Raji (cell line): Measurements from ENCODE around the gene CFAP69.

Experiments used
- POLR2A ChIP-seq: IDR thresholded peaks from 2 replicates; pipeline ENCODE4 v1.6.1; 2011; ENCODE audit warnings: low read depth, low read length, control low read depth; ENCODE audit not compliant: insufficient read depth

Gene CFAP69

DNA sequence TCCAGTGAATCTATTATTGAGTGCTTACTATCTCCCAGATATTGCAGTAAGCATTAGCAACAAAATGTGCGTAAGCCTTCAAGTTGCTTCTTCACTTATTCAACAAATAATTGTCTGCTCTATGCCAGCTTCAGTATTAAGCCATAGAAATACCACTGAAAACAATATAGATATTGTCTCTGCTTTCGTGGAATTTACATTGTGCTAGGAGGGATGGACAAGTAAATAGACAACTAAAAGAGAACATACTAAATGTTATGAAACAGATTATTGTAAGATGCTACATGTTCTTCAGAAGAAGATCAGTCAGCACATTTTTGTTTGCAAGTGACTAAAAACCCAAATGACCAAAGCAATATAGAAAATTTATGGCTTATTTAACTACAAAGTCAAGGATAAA, 27.3 kb downstream of the CFAP69 start:
- no peak for TF ChIP-seq POLR2A

DNA sequence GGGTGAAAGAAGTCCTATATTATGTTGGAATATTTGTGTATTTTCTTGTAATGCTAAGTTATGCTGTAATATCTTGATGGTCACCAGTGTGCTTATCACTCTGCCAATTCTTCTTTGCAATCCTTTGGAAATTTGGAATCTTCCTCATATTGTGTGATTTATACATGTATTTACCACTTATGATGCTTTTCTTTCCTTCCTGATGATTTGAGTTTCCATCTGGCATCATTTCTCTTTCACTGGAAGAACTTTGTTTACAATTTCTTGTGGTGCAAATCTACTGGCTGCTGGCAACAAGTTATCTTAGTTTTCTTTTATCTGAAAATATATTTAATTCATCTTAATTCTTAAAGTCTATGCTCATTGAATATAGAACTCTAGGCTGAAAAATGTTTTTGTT, 29.2 kb downstream of the CFAP69 start:
- no peak for TF ChIP-seq POLR2A

DNA sequence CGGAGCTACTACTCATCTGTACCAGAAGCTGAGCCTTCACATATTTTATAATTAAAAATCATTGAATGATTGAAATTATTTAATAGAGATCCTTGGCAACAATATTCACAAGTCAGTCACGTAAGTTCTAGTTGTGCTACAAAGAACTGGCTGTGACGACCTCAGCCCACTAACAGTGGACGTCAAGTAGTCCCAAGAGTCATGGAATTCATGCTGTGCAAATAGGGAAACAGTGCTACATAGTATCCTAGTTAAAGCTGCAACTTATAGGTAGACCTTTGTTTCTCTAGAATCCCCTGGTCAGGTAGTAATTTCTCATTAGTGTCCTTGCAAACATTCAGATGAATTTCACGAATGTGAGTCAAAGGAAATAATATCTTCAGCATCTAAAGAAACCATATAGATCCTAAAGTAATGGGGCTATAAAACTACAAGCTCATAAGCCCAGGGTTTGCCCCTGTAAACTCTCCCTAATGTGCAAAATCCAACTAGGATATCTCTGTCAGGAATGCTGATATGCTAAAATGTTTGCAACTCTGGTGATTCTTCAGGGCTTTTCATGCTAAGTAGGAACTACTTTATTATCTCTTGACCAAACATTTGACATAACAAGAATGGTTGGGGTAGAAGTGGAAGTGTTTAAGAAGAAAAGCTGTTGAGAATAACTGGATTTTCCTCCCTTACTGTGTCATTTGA, 31.2 kb downstream of the CFAP69 start:
- no peak for TF ChIP-seq POLR2A

DNA sequence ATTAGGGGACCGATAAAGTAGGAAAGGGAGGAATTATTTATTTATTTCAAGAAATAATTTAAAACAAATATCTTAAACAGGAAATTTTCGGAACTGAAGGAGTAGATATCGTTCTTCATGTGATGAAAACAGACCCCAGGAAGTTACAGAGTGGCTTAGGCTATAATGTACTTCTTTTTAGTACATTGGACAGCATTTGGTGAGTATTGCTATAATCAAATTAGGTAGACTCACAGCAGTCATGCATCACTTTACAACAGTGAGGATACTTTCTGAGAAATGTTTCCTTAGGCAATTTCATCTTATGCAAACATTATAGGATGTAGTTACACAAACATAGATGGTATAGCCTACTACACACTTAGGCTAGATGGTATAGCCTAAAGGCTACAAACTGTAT, 43.2 kb downstream of the CFAP69 start:
- TF ChIP-seq POLR2A = no peak

DNA sequence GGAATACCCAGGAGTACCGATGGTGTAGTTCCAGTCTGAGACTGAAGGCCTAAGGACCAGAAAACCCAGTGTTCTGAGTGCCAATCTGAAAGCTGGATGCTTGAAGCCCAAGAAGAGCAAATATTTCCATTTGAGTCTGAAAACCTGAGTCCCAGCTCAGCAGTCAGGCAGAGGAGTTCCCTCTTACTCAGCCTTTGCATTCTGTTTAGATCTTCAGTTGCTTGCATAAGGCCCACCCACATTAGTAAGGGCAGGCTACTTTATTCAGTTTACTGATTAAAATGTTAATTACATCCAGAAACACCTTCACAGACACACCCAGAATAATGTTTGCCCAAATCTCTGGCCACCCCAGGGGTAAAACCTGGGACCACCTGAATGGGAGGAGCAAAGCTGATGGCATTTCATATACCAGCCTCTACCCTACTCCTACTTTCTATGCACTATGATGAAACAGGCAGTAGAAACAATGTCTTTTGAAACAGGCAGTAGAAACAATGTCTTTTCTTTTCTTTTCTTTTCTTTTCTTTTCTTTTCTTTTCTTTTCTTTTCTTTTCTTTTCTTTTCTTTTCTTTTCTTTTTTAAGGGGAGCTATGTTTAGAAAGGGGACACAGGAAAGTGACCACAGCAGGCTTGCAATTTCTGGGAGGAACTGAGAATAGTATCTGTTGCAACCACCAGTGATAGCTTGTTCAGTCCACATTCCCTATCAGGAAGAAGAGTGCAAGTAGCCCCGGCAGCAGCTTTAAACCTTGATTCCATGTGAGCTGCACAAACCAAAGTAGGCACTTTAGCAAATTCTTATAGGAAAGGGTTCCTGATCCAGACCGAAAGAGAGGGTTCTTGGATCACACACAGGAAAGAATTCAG, 45.5 kb downstream of the CFAP69 start:
- no peak for TF ChIP-seq POLR2A

DNA sequence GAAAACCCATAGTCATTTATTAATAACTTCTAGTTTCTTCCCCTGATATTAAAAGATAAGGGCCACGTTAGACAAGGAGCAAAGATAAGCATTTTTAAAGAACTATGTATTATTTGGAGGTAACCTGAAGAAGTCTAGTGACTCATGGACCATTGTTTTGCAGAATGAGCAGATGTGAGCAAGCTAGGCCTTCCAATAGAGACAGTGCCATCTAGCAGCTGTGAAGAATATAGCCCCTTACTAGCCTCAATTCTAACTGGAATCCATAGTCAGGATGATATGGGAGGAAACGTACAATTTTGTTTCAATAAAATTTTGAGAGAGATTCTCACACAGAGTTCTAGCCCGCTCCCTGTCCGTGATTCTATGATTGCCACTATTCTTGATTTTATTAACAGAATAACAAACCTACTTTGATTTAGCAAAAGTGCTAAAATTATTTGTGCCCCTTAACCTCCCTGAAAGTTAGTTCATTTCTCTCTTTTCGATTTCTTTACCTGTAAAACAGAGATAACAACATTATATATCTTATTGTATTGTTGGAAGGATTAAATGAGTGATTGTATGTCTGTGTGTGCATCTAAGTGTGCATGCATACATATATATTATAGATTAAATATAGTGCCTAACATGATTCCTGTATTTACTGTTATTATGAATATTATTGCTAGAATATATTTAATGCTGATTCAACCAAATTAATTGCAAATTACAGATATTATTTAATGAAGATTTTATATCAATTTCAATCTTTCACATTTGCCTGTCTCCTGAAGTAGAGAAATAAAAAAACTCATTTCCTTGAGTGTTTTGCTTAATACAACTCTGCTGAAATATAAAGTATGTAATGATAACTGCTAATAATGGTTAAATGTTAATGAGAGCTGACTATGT, 53.4 kb downstream of the CFAP69 start:
- no peak for TF ChIP-seq POLR2A

DNA sequence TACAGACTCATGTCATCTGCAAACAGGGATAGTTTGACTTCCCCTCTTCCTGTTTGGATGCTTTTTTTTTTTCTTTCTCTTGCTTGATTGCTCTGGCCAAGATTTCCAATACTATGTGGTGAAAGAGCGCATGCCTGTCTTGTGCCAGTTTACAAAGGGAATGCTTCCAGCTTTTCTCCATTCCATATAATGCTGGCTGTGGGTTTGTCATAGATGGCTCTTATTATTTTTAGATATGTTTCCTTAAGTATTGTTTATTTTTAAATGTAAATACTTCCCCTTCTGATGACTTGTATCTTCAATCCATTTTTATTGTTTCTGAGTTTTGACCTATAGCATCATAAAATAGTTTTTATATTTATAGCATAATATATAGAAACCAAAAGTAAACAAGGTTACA, 58.3 kb downstream of the CFAP69 start:
- no peak for TF ChIP-seq POLR2A

DNA sequence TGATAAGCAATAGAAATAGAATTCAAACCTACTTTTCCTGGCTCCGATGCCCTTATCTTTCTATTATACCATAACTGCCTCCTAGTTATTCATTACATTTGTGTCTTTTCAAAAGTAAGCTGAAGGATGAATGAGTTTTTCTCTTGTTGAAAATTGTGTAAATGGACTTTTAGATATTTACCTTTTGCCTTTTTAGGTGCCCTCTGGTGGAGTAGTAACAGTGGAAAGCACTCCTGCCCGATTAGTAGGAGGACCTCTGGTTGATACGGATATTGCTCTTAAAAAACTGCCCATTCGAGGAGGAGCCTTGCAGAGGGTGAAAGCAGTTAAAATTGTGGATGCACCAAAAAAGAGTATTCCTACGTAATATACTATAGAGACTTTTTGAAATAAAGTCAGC, 64.9 kb downstream of the CFAP69 start:
- no peak for TF ChIP-seq POLR2A

DNA sequence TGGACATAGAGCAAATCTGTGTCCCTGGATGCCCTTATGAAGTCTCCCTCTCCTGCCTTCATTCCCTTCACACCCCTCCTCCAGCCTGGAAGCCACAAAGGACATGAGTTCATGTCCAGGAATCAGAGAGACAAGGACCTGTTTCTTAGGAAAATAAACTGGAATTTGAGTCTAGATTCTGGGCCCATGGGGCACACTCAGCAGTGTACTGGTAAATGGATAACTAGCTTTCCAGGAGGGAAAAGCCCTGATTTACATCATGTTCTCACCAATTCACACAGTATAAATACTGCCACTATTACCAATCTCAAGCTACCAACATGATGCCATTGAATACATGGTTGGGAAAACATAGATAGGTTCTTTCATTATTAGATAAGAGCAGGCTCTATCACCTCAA, 66.2 kb downstream of the CFAP69 start:
- no peak for TF ChIP-seq POLR2A

DNA sequence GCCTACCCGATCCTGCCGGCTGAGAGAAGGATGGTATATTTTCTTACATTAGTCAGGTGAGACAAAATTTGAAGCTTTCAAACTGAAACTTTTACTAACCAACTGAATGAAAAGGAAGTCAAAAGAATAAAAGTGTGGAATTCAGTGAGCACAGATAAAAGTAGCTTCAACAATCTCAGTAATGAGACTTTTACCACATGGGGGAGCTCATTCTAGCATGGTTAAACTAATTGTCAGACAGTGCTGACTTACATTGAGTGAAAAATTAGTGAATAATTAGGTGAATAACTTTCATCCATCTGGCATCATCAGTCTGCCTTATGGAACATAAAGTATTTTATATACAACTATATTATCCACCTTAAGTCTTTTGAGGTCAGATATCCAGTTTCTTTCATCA, 67.8 kb downstream of the CFAP69 start:
- no peak for TF ChIP-seq POLR2A

DNA sequence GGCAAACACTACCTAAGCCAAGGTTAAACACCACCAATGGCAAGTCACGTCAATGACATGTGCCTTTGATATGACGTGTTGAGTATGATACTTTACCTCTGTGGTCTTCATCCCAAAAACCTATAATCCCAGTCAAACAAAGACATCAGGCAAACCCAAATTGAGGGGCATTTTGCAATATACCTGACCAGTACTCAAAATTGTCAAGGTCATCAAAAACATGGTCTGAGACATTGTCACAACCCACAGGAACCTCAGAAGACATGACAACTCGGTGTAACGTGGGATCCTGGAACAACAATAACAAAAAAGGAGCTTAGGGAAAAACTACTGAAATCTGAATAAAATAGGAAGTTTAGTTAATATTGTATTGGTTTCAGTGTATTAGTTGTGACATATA, 68.9 kb downstream of the CFAP69 start:
- TF ChIP-seq POLR2A = no peak

DNA sequence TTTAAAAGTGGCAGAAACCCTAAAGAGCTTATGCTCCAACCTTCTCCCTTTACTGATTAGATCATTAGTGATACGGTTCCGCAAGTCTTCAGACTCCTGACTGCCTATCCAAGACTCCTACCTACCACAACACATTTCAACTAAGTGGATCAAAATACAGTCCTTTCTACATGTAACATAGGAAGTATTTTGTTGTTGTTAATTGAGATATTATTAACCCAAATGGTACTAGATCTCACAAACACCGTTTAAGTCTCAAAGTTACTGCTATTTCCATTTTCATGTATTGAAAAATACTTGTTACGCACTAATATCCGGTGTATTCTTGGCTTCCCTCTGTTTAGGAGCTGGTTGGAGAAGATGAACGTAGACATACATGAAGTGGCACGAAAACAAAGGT, 75.0 kb downstream of the CFAP69 start:
- TF ChIP-seq POLR2A = no peak

DNA sequence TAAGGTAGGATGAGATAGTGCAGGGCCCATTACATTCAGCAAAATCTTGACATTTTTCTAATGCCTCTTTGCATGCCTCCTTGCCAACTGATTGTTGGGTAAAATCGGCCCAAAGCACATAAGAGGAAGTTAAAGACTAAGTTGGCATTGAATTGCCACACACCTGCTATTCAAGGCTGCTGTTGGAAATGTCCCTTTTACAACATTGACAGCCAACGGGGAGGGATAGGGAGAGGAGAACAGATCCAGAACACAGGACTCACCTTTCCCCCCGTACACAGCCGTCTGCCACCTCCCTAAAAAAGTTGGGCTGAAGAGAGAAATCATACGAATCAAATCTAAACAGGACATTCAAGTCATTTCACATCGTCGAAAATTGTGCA, 75.4 kb downstream of the CFAP69 start:
- TF ChIP-seq POLR2A = no peak

DNA sequence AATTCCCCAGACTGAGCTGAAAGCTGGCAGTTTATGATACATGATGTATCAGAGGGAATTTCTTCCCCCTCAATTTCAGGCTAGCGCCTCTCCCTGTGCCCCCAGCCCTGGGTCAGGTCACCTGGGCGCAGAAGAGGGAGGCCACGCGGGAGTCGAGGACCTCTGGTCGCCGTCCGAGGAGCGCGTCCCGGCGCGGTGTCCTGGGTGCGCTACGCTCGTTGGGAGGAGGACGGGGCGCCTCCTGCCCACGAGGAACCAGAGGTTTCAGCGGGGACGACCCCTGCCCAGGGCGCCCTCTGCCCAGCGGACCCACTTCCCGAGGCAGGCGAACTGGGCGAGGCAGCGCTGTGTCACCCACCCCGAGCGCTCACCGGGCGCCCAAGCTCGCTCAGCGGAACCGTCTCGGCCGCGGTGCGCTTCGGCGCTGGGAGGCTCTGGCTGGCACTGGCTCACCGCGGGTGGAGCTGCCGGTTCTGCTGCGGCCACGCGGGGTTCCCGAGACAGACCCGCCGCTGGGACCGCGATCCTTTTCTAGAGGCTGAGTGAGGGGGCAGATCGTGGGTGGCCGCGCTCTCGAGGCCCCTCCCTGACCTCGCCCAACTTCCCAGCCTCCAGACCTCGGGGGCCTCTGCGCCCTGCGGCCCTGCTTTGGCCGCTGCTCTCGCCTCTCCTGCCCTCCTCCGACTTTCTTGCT, 76.0 kb downstream of the CFAP69 start, which contains the start of gene FAM237B:
Gene FAM237B, minus strand, starts transcription at position 504 of the 694 bp plus-strand sequence. CDS start 1,556 bp downstream, outside the sequence.
- TF ChIP-seq POLR2A = no peak

DNA sequence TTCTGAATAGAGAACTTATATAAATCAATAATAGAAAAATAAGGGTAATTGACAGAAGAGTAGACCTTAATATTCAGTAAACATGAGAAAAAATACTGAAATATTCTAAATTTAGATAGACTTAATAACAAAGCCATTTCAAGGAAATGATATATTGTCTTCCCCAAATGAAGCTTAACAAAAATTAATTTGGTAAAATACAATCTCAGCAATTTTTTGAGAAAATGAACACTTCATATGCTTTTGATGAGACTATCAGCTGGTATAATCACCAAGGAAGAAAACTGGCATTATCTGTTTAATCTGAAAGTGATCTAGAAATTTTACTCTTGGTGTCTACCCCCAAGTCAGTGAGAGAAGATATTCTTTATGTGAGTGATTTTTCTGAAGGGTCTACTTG, 77.9 kb downstream of the CFAP69 start:
- TF ChIP-seq POLR2A = no peak
